B cell (primary cell): ENCODE measurements around the gene PLEKHA8.

Experiments used
- CTCF ChIP-seq: fragments of 200-600 bp; IDR thresholded peaks from one replicate; pipeline ENCODE4 v1.8.0; 2022; ENCODE audit warnings: antibody characterized with exemption, mild to moderate bottlenecking
- EZH2 ChIP-seq: IDR thresholded peaks from 2 replicates; pipeline ENCODE4 v1.6.1; 2012; ENCODE audit warnings: borderline replicate concordance, low read depth, mild to moderate bottlenecking, moderate library complexity, low read length; ENCODE audit not compliant: insufficient read depth, poor library complexity, severe bottlenecking

- no peak for TF ChIP-seq CTCF
- TF ChIP-seq EZH2, result no peak
Measured at GRCh38 chr7:30168835-30169573, 140.8 kb downstream of the PLEKHA8 start.
